Measurements from ENCODE around the gene GSPT1. TPM values are rescaled to one million over a fixed set of nuclear protein-coding genes. Genes with fewer than 3 reads are reported as not detected.

The GSPT1 gene
- total RNA-seq, 4 donors from 2014 or later, result 29.1 to 60.2 (median 36.0) TPM

- H3K9me3 ChIP-seq, result no peaks in the 10 kb centered on the region
- H3K4me1 ChIP-seq, result peaks cover 0 to 27% (median 5%) of the 10 kb centered on the region in 4 donors
- DNase-seq, result no peak
- no peak overlapping the region for H3K4me3 ChIP-seq
- peaks cover 0 to 60% (median 0%) of the 10 kb centered on the region in 3 donors for H3K36me3 ChIP-seq
- no peaks in the 10 kb centered on the region for H3K27me3 ChIP-seq
- H3K27ac ChIP-seq, result no peak overlapping the region
- TF ChIP-seq CTCF (IDR thresholded peaks at IDR 0.05), result no peak
- TF ChIP-seq POLR2A (IDR thresholded peaks at IDR 0.05), result no peak
Measured at GRCh38 chr16:11848842-11849241, 66.9 kb downstream of the GSPT1 start.

- no peak for DNase-seq
- TF ChIP-seq CTCF (IDR thresholded peaks at IDR 0.05) (no peak), POLR2A (IDR thresholded peaks at IDR 0.05) (no peak)
- Histone ChIP-seq H3K27ac (no peak overlapping the region), H3K4me1 (peaks cover 0 to 7% (median 0%) of the 10 kb centered on the region in 4 donors), H3K36me3 (peaks cover 0 to 97% (median 0%) of the 10 kb centered on the region in 3 donors), H3K27me3 (no peaks in the 10 kb centered on the region), H3K9me3 (no peaks in the 10 kb centered on the region), H3K4me3 (no peak overlapping the region)
Measured at GRCh38 chr16:11844499-11844898, 71.3 kb downstream of the GSPT1 start.

- H3K27me3 ChIP-seq, result no peaks in the 10 kb centered on the region
- peaks cover 0 to under 1% (median 0%) of the 10 kb centered on the region in 4 donors for H3K4me1 ChIP-seq
- H3K4me3 ChIP-seq, result no peak overlapping the region
- TF ChIP-seq CTCF (IDR thresholded peaks at IDR 0.05), result no peak
- no peak for TF ChIP-seq POLR2A (IDR thresholded peaks at IDR 0.05)
- no peaks in the 10 kb centered on the region for H3K9me3 ChIP-seq
- no peak for DNase-seq
- H3K36me3 ChIP-seq, result peaks cover 0 to 97% (median 0%) of the 10 kb centered on the region in 3 donors
- H3K27ac ChIP-seq, result no peak overlapping the region
Measured at GRCh38 chr16:11843861-11844260, 71.9 kb downstream of the GSPT1 start.

GRCh38 chr16:11843206-11843605, 72.5 kb downstream of the GSPT1 start:
- Histone ChIP-seq H3K4me3 (no peak overlapping the region), H3K9me3 (no peaks in the 10 kb centered on the region), H3K36me3 (peaks cover 0 to 97% (median 0%) of the 10 kb centered on the region in 3 donors), H3K4me1 (no peaks in the 10 kb centered on the region), H3K27me3 (no peaks in the 10 kb centered on the region), H3K27ac (no peak overlapping the region)
- TF ChIP-seq CTCF (IDR thresholded peaks at IDR 0.05), result no peak
- TF ChIP-seq POLR2A (IDR thresholded peaks at IDR 0.05), result no peak
- DNase-seq, result no peak

GRCh38 chr16:11841026-11841425, 74.7 kb downstream of the GSPT1 start:
- H3K27me3 ChIP-seq, result no peaks in the 10 kb centered on the region
- no peak for DNase-seq
- H3K36me3 ChIP-seq, result peaks cover 0 to 97% (median 0%) of the 10 kb centered on the region in 3 donors
- TF ChIP-seq CTCF (IDR thresholded peaks at IDR 0.05), result no peak
- no peak for TF ChIP-seq POLR2A (IDR thresholded peaks at IDR 0.05)
- no peak overlapping the region for H3K27ac ChIP-seq
- no peaks in the 10 kb centered on the region for H3K4me1 ChIP-seq
- H3K4me3 ChIP-seq, result no peak overlapping the region
- no peaks in the 10 kb centered on the region for H3K9me3 ChIP-seq

All from Peyer's patch (tissue), 4 donors.